DMS79 treated with DMSO at 0.1 percent for 48 hours (cell line): ENCODE data around the gene SLC26A9.

ENCODE experiments used
- DNase-seq: peaks from one replicate; lab custom pipeline; 2025; lab: John Stamatoyannopoulos, UW

The SLC26A9 gene

GRCh38 chr1:205972491-205973168 is 29.4 kb upstream of the SLC26A9 start:
- DNase-seq: no peak

- DNase-seq: no peak
These were observed 28.8 kb upstream of the SLC26A9 start for GRCh38 chr1:205972081-205972480.

- no peak for DNase-seq
These were observed 27.8 kb upstream of the SLC26A9 start for GRCh38 chr1:205971082-205971481.

GRCh38 chr1:205970486-205970885 is 27.2 kb upstream of the SLC26A9 start:
- no peak for DNase-seq

GRCh38 chr1:205969229-205969628 is 26.0 kb upstream of the SLC26A9 start:
- DNase-seq: no peak

GRCh38 chr1:205967554-205968335 is 24.5 kb upstream of the SLC26A9 start:
- no peak for DNase-seq

GRCh38 chr1:205965036-205965884 is 22.0 kb upstream of the SLC26A9 start:
- peak; percentile 84 for DNase-seq

GRCh38 chr1:205963352-205964155 is 20.3 kb upstream of the SLC26A9 start:
- no peak for DNase-seq

- DNase-seq: peak; percentile 45
These were observed 19.6 kb upstream of the SLC26A9 start for GRCh38 chr1:205962821-205963221.

GRCh38 chr1:205961991-205962820 is 18.9 kb upstream of the SLC26A9 start:
- peak; percentile 98 for DNase-seq

- peak; percentile 37 for DNase-seq
These were observed 18.1 kb upstream of the SLC26A9 start for GRCh38 chr1:205961405-205961804.

GRCh38 chr1:205959789-205960188 is 16.5 kb upstream of the SLC26A9 start:
- no peak for DNase-seq

GRCh38 chr1:205955499-205955898 is 12.2 kb upstream of the SLC26A9 start:
- DNase-seq: no peak

- DNase-seq: peak; percentile 68
These were observed 11.7 kb upstream of the SLC26A9 start for GRCh38 chr1:205954819-205955404.

GRCh38 chr1:205951746-205952145 is 8.5 kb upstream of the SLC26A9 start:
- no peak for DNase-seq

GRCh38 chr1:205950826-205951549 is 7.7 kb upstream of the SLC26A9 start:
- peak; percentile 94 for DNase-seq

GRCh38 chr1:205950280-205950679 is 7.0 kb upstream of the SLC26A9 start:
- DNase-seq: peak; percentile 91

GRCh38 chr1:205949753-205950152 is 6.5 kb upstream of the SLC26A9 start:
- no peak for DNase-seq

GRCh38 chr1:205948886-205949285 is 5.6 kb upstream of the SLC26A9 start:
- DNase-seq: no peak

GRCh38 chr1:205948039-205948438 is 4.8 kb upstream of the SLC26A9 start:
- no peak for DNase-seq
